ENCODE data around the gene SEC24D.

SEC24D gene

DNA sequence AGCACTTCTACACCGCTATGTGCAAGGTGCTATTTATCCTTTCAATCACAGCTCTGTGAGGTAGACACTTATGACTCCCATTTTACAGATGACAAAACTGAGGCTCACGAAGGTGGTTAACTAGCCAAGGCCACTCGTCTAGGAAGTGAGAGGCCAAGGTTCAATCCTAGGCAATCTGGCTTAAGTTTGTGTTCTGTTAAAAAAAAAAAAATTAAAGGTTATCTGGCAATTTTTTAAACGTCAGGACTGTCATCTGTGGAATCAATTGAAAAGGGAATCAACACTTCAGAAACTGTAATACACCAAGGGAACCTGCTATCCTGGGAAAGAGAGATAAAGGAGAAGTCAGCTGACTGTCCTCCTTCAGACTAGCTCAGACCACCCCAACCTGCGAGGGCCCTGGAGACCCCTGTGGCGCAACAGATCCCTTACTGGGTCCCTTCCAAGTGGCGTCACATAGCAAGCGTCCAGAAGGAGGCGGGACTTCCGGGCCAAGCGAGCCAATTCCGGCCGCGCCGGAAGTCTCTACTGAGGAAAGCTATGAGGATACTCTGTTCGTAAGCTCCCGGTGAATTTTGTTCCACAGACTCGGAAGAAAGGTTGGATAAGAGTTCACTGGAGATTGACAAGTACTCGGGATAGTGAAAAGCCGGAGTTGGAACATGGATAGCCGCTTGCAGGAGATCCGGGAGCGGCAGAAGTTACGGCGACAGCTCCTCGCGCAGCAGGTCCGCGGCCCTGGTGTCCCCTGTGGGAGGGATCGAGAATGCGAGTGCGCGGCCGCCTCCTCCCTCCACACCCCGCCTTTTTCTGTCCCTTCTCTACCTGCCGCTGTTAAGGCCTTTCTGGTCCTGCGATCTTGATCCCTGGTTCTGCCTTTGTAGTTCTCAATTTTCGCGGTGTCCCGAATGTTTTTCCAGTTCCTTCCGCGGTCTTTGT lies 150.8 kb downstream of the SEC24D start, which contains the start of gene METTL14:
METTL14 (plus strand) TSS at position 520 of the 939 bp plus-strand sequence; CDS start at position 663, 143 bp downstream.
- DNase-seq = peak; percentile 89

DNA sequence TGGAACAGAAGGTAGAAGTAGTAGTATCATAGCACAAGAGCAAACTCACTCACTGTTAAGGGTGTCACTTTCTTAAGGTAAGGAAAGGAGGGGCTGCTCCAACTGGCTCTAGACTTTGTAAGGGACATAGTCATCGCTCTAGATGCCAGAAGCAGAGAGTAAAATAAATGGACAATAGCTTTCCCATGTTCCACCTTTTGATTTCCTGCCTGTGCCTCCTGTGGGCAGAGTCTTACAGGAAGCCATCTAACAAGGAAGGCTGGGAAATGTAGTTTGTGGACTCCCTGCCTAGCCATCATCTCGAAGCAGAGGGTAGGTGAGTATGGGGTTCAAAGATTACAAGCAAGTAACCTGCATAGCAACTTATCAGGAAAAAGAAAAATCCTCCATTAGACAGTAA lies 152.4 kb downstream of the SEC24D start:
- DNase-seq = no peak

DNA sequence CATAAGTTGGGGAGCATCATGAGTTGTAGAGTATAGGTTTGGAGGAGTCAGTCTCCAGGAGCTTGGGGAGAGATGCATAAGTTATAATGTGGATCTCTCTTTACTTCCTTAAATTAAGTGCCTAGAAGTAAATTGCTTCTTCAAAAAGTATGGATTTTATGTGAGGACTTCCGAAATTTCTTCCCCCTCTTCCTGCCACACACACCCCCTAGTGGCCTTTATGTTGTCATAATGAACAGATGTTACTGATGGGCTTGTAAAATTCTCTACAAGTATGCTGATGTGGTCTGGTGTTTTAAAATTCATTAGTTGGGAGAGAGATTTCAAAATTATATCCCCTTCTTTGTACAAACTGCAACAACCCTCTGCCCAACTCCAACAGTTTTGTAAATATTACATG lies 153.0 kb downstream of the SEC24D start:
- no peak for DNase-seq

DNA sequence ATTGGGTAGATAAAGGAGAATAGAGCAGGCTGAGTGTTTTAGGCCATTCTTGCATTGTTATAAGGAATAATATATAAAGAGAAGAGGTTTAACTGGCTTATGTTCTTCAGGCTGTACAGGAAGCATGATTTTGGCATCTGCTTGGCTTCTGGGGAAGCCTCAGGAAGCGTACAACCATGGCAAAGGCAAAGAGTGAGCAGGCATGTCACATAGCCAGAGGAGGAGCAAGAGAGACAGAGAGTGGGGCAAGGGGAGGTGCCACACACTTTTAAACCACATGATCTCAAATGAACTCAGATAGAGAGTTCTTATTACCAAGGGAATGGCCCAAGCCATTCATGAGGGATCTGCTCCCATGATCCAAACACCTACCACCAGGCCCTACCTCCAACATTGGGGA lies 155.1 kb downstream of the SEC24D start:
- no peak for DNase-seq

DNA sequence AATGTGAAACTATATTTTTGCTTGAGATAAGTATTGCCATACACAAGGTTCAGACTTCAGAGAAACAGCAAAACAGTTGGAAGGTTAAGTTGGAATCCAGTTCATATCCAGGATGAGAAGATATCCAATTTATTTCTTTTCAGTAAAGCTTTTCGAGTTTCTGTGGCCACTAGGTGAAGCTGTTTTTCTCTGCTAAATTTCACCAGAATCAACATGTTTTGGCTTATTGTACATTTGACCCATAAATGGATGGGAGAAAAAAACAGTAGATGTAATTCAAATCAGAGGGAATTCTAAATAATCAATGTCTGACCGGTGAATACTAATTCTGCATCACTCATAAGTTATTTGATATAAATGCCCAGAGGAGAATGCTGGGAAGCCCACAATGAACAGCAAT lies 159.8 kb downstream of the SEC24D start:
- no peak for DNase-seq
